Lower leg skin (tissue), 3 donors: ENCODE data around the gene EFCAB8.

Experiments
- CTCF ChIP-seq, 3 donors: fragments of 450-650 bp; IDR thresholded peaks; one replicate each; pipeline ENCODE4 v1.5.1; 2016; ENCODE audit warnings: antibody characterized with exemption in 3 of 3, mild to moderate bottlenecking in 3 of 3, moderate library complexity in 2 of 3
- POLR2A ChIP-seq, 2 donors: fragments of 450-650 bp; IDR thresholded peaks; one replicate each; pipeline ENCODE4 v1.6.1; 2016 to 2017; ENCODE audit warnings: antibody characterized with exemption in 2 of 2, mild to moderate bottlenecking in 1 of 2, moderate library complexity in 1 of 2

DNA sequence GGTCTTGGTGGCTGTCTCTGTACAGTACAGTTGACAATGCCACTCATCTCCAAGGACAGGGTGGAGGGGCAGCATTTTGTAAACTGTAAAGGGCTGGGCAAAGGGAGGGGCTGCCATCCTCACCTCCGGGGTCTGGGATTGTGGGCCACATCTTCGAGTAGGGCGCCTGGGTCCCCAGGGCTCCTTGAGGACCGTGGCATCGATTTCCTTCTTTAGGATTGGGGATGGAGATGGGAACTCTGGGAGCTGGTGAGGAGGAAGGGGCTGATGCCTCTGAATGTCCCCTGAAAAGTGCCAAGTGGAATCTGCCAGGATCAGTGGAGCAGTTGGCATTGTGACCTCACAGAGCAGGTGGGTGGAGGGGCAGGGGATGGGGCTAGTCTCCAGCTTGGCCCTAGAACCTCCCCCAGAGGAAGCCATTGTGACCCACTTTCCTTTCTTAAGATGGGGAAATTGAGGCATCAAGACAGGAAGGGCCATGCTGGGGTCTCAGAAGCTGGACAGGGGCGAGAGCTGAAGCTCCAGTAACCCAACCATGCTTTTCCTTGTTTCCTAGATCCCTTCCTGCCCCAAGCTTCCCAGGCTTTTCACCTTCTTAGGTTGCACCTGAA is 145.5 kb downstream of the EFCAB8 start, which contains the start of gene SUN5:
- TF ChIP-seq CTCF (IDR thresholded peaks at IDR 0.05) = no peak
- no peak for TF ChIP-seq POLR2A (IDR thresholded peaks at IDR 0.05)
